Activated T-cell treated with anti-CD3 and anti-CD28 coated beads, Interleukin-2, amount 50 U/mL, for 24 hours (primary cell): ENCODE results near the gene PLEKHM3.
A peak's percentile ranks its signal among the peaks of the same experiment; 100 is the strongest.

ENCODE experiments used
- DNase-seq: peaks from one replicate; pipeline ENCODE4 v3.0.0-alpha.2; 2020
- H3K27ac Mint-ChIP-seq: 2 replicates; pipeline ENCODE4 v1.8.0; 2020; ENCODE audit warnings: mild to moderate bottlenecking, mixed read lengths
- H3K27me3 Mint-ChIP-seq: 2 replicates; pipeline ENCODE4 v1.8.0; 2020; ENCODE audit warnings: mixed read lengths
- H3K36me3 Mint-ChIP-seq: 2 replicates; pipeline ENCODE4 v1.8.0; 2020; ENCODE audit warnings: low read depth, mixed read lengths
- H3K4me1 Mint-ChIP-seq: 2 replicates; pipeline ENCODE4 v1.8.0; 2020; ENCODE audit warnings: low read depth, mixed read lengths
- H3K4me3 Mint-ChIP-seq: 2 replicates; pipeline ENCODE4 v1.8.0; 2020; ENCODE audit warnings: mild to moderate bottlenecking, moderate library complexity, mixed read lengths
- H3K9me3 Mint-ChIP-seq: 2 replicates; pipeline ENCODE4 v1.8.0; 2020; ENCODE audit warnings: mixed read lengths

Gene PLEKHM3

GRCh38 chr2:207990784-207991183, 34.5 kb downstream of the PLEKHM3 start:
- H3K36me3 Mint-ChIP-seq, result peaks cover 6% of the 10 kb centered on the region
- H3K4me1 Mint-ChIP-seq, result peaks cover 18% of the 10 kb centered on the region
- no peaks in the 10 kb centered on the region for H3K9me3 Mint-ChIP-seq
- H3K27me3 Mint-ChIP-seq, result no peaks in the 10 kb centered on the region
- no peak overlapping the region for H3K27ac Mint-ChIP-seq
- no peak for DNase-seq
- H3K4me3 Mint-ChIP-seq, result no peak overlapping the region

- peaks cover 10% of the 10 kb centered on the region for H3K36me3 Mint-ChIP-seq
- H3K4me3 Mint-ChIP-seq, result no peak overlapping the region
- no peaks in the 10 kb centered on the region for H3K9me3 Mint-ChIP-seq
- no peaks in the 10 kb centered on the region for H3K27me3 Mint-ChIP-seq
- no peak for DNase-seq
- H3K4me1 Mint-ChIP-seq, result peaks cover 18% of the 10 kb centered on the region
- no peak overlapping the region for H3K27ac Mint-ChIP-seq
Observed at GRCh38 chr2:207988975-207989374, 36.4 kb downstream of the PLEKHM3 start.

- H3K36me3 Mint-ChIP-seq, result peaks cover 6% of the 10 kb centered on the region
- H3K4me1 Mint-ChIP-seq, result peaks cover 17% of the 10 kb centered on the region
- H3K9me3 Mint-ChIP-seq, result no peaks in the 10 kb centered on the region
- DNase-seq, result no peak
- no peak overlapping the region for H3K4me3 Mint-ChIP-seq
- no peak overlapping the region for H3K27ac Mint-ChIP-seq
- no peaks in the 10 kb centered on the region for H3K27me3 Mint-ChIP-seq
Observed at GRCh38 chr2:207987025-207987716, 38.2 kb downstream of the PLEKHM3 start.

- Mint-ChIP-seq H3K36me3 (peaks cover 6% of the 10 kb centered on the region), H3K27me3 (no peaks in the 10 kb centered on the region), H3K4me1 (peaks cover 11% of the 10 kb centered on the region), H3K9me3 (no peaks in the 10 kb centered on the region), H3K4me3 (no peak overlapping the region), H3K27ac (no peak overlapping the region)
- no peak for DNase-seq
Observed at GRCh38 chr2:207984765-207985480, 40.4 kb downstream of the PLEKHM3 start.

GRCh38 chr2:207983641-207984042, 41.7 kb downstream of the PLEKHM3 start:
- peak overlapping the region; percentile 46 for H3K27ac Mint-ChIP-seq
- DNase-seq, result no peak

GRCh38 chr2:207978177-207978948, 47.0 kb downstream of the PLEKHM3 start:
- H3K27me3 Mint-ChIP-seq, result no peaks in the 10 kb centered on the region
- no peak for DNase-seq
- H3K4me3 Mint-ChIP-seq, result no peak overlapping the region
- H3K36me3 Mint-ChIP-seq, result peaks cover 11% of the 10 kb centered on the region
- H3K9me3 Mint-ChIP-seq, result no peaks in the 10 kb centered on the region
- H3K4me1 Mint-ChIP-seq, result peaks cover 10% of the 10 kb centered on the region
- no peak overlapping the region for H3K27ac Mint-ChIP-seq

More at GRCh38 chr2:207983641-207984042, 41.7 kb downstream of the PLEKHM3 start:
- Mint-ChIP-seq H3K27me3 (no peaks in the 10 kb centered on the region), H3K9me3 (no peaks in the 10 kb centered on the region), H3K4me3 (no peak overlapping the region), H3K36me3 (peaks cover 6% of the 10 kb centered on the region), H3K4me1 (peaks cover 11% of the 10 kb centered on the region)

- Mint-ChIP-seq H3K36me3 (peaks cover 11% of the 10 kb centered on the region), H3K4me1 (peaks cover 15% of the 10 kb centered on the region), H3K27ac (no peak overlapping the region), H3K9me3 (no peaks in the 10 kb centered on the region), H3K27me3 (no peaks in the 10 kb centered on the region), H3K4me3 (no peak overlapping the region)
- no peak for DNase-seq
Observed at GRCh38 chr2:207975921-207976320, 49.4 kb downstream of the PLEKHM3 start.

- Mint-ChIP-seq H3K4me1 (peaks cover 24% of the 10 kb centered on the region), H3K27me3 (no peaks in the 10 kb centered on the region), H3K27ac (no peak overlapping the region), H3K9me3 (no peaks in the 10 kb centered on the region), H3K36me3 (peaks cover 11% of the 10 kb centered on the region), H3K4me3 (no peak overlapping the region)
- no peak for DNase-seq
Observed at GRCh38 chr2:207974216-207974605, 51.1 kb downstream of the PLEKHM3 start.

- Mint-ChIP-seq H3K27ac (no peak overlapping the region), H3K27me3 (no peaks in the 10 kb centered on the region), H3K4me3 (no peak overlapping the region), H3K9me3 (no peaks in the 10 kb centered on the region), H3K36me3 (peaks cover 5% of the 10 kb centered on the region), H3K4me1 (peaks cover 24% of the 10 kb centered on the region)
- no peak for DNase-seq
Observed at GRCh38 chr2:207970826-207971180, 54.5 kb downstream of the PLEKHM3 start.

GRCh38 chr2:207970147-207970825, 55.0 kb downstream of the PLEKHM3 start:
- Mint-ChIP-seq H3K4me3 (no peak overlapping the region), H3K4me1 (peaks cover 24% of the 10 kb centered on the region), H3K36me3 (peaks cover 4% of the 10 kb centered on the region), H3K9me3 (no peaks in the 10 kb centered on the region), H3K27ac (no peak overlapping the region), H3K27me3 (no peaks in the 10 kb centered on the region)
- DNase-seq, result no peak

- DNase-seq, result no peak
- H3K27ac Mint-ChIP-seq, result no peak overlapping the region
- no peaks in the 10 kb centered on the region for H3K27me3 Mint-ChIP-seq
- peaks cover 20% of the 10 kb centered on the region for H3K4me1 Mint-ChIP-seq
- H3K9me3 Mint-ChIP-seq, result no peaks in the 10 kb centered on the region
- H3K4me3 Mint-ChIP-seq, result no peak overlapping the region
- H3K36me3 Mint-ChIP-seq, result peaks cover 7% of the 10 kb centered on the region
Observed at GRCh38 chr2:207969249-207969648, 56.1 kb downstream of the PLEKHM3 start.

- peaks cover 22% of the 10 kb centered on the region for H3K36me3 Mint-ChIP-seq
- H3K4me3 Mint-ChIP-seq, result no peak overlapping the region
- DNase-seq, result no peak
- no peak overlapping the region for H3K27ac Mint-ChIP-seq
- H3K9me3 Mint-ChIP-seq, result peaks cover 12% of the 10 kb centered on the region
- peaks cover 14% of the 10 kb centered on the region for H3K4me1 Mint-ChIP-seq
- no peaks in the 10 kb centered on the region for H3K27me3 Mint-ChIP-seq
Observed at GRCh38 chr2:207967121-207967520, 58.2 kb downstream of the PLEKHM3 start.

GRCh38 chr2:207960911-207961310, 64.4 kb downstream of the PLEKHM3 start:
- Mint-ChIP-seq H3K36me3 (peaks cover 30% of the 10 kb centered on the region), H3K9me3 (peaks cover 16% of the 10 kb centered on the region), H3K27ac (no peak overlapping the region), H3K4me1 (no peaks in the 10 kb centered on the region), H3K4me3 (no peak overlapping the region), H3K27me3 (no peaks in the 10 kb centered on the region)
- DNase-seq, result no peak

- no peak overlapping the region for H3K4me3 Mint-ChIP-seq
- no peaks in the 10 kb centered on the region for H3K4me1 Mint-ChIP-seq
- peaks cover 29% of the 10 kb centered on the region for H3K36me3 Mint-ChIP-seq
- H3K27me3 Mint-ChIP-seq, result no peaks in the 10 kb centered on the region
- peaks cover 16% of the 10 kb centered on the region for H3K9me3 Mint-ChIP-seq
- DNase-seq, result no peak
- no peak overlapping the region for H3K27ac Mint-ChIP-seq
Observed at GRCh38 chr2:207960090-207960489, 65.2 kb downstream of the PLEKHM3 start.
